T1000 (cell line): ENCODE measurements around the gene SOX12.
"Not testable (repeated sequence)": the region's sequence is repeated elsewhere in the genome, so short reads cannot be mapped to it uniquely, and the experiment has no call there.

Experiments used
- DNase-seq: peaks from one replicate; lab custom pipeline; 2025; ENCODE audit warnings: mixed read lengths; lab: John Stamatoyannopoulos, UW

Gene SOX12

GRCh38 chr20:328975-329695, 3.8 kb downstream of the SOX12 start:
- DNase-seq: no peak

DNA sequence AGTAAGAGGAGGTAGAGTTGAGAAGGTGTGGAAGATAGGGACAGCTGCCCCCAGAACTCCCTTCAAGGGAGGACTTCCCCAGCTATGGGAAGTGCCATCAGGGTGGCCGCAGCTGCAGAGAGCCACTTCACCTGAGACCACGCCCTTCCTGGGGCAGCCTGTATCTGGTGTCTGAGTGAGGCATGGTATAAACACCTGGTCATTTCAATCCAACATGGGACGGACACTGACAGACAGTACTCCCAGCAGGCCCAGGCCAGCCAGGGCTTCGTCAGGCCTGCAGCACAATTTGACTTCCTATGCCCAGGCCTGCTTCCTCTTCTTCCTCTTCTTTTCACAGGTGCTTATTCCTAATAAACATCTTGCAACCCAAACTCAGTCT, 4.5 kb downstream of the SOX12 start:
- DNase-seq: no peak

- no peak for DNase-seq
Observed at GRCh38 chr20:330233-331149, 5.1 kb downstream of the SOX12 start.

- no peak for DNase-seq
Observed at GRCh38 chr20:334578-334977, 9.2 kb downstream of the SOX12 start.

DNA sequence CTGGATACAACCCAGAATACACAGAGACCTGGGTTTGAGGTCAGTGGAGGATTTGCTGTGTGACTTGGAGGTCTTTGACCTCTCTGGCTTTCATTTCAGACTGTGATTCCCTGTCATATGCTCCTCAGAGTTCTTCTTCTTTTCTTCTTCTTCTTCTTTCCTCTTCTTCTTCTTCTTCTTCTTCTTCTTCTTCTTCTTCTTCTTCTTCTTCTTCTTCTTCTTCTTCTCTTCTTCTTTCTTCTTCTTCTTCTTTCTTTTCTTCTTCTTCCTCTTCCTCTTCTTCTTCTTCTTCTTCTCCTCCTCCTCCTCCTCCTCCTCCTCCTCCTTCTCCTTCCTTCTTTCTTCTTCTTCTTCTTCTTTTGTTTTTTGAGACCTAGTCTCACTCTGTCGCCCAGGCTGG, 10.7 kb downstream of the SOX12 start:
- not testable (repeated sequence) for DNase-seq

DNA sequence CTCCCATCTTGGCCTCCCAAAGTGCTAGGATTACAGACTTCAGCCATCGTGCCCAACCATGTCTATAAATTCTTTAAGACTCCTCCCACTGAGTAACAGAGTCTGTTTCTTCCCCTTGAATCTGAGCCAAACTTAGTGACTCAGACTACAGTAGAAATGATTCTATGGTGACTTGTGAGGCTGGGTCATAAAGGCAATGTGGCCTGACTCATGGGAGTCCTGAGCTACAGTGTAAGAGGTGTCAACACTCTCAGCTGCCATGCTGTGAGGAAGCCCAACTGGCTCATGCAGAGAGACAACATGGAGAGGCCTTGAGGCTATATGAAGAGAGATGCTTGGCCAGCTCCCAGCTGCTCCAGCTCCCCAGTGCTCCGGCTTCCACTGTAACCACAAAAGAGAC, 16.3 kb downstream of the SOX12 start:
- no peak for DNase-seq

DNA sequence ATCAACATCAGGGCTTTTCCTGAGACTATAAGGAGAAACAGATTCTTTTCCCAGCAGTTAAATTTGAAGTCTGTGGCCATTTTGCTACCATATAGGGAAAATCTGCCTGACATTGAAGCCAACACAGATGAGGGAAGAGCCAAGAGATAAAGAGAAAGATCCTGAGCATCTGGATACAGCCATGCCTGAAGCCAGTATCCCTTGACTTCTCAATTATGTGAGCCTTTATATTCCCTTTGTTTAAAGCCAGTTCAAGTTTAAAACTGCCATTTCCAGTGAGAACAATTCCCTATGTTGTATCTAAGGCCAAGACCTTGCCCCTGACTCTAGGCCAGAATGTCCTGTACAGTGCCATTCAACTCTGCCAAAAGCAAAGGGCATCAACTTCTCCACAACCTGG, 17.8 kb downstream of the SOX12 start:
- DNase-seq: no peak

- no peak for DNase-seq
Observed at GRCh38 chr20:346033-346639, 20.8 kb downstream of the SOX12 start.

DNA sequence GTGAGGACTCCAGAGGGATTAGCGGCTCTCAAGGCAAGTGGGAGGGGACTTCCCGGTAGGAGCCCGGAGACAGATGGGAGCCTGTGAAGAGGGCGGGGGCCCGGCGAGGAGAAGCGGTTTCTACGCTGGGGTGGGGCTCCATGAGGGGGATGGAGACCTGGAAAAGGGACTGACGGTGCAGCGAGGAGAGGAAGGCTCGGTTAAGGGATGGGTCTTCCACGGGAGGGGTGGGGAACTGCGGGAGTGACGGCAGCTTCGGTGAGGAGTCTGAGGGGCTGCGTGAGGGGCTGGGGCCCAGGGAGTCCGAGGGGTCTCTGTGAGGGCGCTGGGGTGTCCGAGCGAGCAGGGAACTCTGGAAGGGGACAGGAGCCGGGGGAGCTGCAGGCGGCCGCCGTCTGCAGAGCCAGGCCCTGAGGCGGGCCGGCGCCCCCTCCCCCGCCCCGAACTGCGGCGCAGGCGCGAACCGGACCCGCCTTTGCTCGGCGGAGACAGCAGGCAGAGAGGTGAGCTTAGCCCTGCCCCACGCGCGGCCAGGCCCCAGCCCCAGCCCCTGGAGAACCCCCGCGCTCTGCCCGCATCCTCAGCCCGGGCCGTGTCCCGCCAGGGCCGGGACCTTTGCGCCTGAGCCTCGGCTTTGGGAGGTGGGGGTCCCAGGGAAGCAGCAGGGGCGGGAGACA, 21.4 kb downstream of the SOX12 start, which contains the start of gene NRSN2:
Gene NRSN2 (plus strand): TSS at position 472 of the 677 bp plus-strand sequence. CDS start 2,533 bp downstream, outside the sequence.
- DNase-seq: no peak

DNA sequence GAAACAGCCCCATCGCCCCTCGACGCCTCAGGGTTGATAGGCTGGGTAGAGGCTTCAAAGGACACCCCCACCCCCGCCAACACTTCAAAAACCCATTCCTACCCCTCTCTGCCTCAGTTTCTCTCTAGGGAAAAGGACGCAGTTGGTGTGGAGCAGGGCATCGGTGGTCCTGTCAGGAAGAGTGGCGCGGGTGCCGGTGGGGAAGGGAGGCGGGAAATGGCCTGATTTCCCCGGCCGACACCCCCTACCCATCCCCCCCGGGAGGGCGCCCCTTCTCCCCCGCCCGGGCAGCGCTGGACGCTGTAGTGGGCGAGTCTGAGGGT, 21.9 kb downstream of the SOX12 start:
- DNase-seq: no peak

GRCh38 chr20:347640-348484, 22.5 kb downstream of the SOX12 start:
- DNase-seq: peak; percentile 76

- no peak for DNase-seq
Observed at GRCh38 chr20:348972-349841, 23.9 kb downstream of the SOX12 start.

DNA sequence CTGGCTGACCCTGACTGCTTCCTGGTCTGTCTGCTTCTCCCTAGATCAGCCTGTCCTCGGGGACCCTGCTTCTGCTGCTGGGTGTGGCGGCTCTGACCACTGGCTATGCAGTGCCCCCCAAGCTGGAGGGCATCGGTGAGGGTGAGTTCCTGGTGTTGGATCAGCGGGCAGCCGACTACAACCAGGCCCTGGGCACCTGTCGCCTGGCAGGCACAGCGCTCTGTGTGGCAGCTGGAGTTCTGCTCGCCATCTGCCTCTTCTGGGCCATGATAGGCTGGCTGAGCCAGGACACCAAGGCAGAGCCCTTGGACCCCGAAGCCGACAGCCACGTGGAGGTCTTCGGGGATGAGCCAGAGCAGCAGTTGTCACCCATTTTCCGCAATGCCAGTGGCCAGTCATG, 27.8 kb downstream of the SOX12 start:
- DNase-seq: no peak

- no peak for DNase-seq
Observed at GRCh38 chr20:354298-354977, 29.1 kb downstream of the SOX12 start.

GRCh38 chr20:356154-356553, 30.8 kb downstream of the SOX12 start:
- not testable (repeated sequence) for DNase-seq

DNA sequence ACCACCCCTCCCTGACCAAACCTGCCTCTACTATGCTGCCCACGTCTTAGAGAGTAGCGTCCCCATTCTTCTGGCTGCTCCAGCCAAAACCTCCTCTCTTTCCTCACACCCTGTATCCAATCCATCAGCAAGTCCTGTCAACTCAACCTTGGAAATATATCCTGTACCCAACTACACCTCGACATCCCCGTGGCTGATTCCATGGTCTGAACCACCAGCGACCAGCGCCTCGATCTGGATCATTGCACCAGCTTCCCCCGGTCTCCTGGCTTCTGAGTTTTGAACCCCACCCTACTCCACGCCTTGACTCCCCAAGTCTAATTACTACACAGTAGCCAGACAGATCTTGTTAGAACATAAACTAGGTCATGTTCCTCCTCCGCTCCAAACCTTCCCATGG, 31.4 kb downstream of the SOX12 start:
- DNase-seq: no peak

GRCh38 chr20:358891-359555, 33.7 kb downstream of the SOX12 start:
- no peak for DNase-seq

DNA sequence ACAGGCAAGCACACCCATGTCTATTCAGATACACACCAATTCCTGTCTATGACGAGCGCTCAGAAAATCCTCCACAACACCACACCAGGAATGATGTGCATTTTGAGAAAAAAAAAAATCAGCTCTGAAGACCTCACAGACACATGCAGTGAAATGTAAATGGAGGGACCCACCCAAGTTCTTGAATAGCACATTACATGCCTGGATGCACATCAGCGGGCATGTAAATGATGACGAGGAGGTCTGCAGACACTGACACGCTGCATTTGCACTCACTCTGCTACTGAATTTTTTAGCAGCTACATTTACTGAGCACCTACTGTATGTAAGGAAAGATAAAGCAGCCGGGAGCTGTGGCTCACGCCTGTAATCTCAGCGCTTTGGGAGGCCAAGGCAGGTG, 36.2 kb downstream of the SOX12 start:
- DNase-seq: no peak
